HepG2 (cell line): ENCODE results near the gene RASGRP1. TPM values are rescaled to one million over a fixed set of nuclear protein-coding genes. Genes with fewer than 3 reads are reported as not detected.

ENCODE experiments used
- GABPB1 ChIP-seq: IDR thresholded peaks from 2 replicates; pipeline ENCODE4 v1.6.1; 2016; ENCODE audit warnings: mild to moderate bottlenecking, missing genetic modification reagents, moderate library complexity, missing compliant biosample characterization
- HOXA3 ChIP-seq: sonication (generic); formaldehyde crosslinking; IDR thresholded peaks from 2 replicates; pipeline ENCODE4 v1.5.0; 2020; ENCODE audit warnings: missing genetic modification reagents
- MAZ ChIP-seq, 2 experiments: sonication (generic) in 1 of 2; formaldehyde crosslinking in 1 of 2; IDR thresholded peaks; 2 replicates each; pipeline versions ENCODE4 v1.5.0 to v1.6.1; 2012 to 2020; ENCODE audit warnings: low read depth in 2 of 2, mild to moderate bottlenecking in 2 of 2, borderline replicate concordance in 1 of 2, improper control_type of control experiment in 1 of 2, low read length in 1 of 2, missing genetic modification reagents in 1 of 2, moderate library complexity in 1 of 2
- RAD21 ChIP-seq: fragments of 450-650 bp; formaldehyde crosslinking; IDR thresholded peaks from 2 replicates; pipeline ENCODE4 v1.5.0; 2020; ENCODE audit warnings: mild to moderate bottlenecking
- polyA plus RNA-seq, 8 experiments: library from polyadenylated mRNA; depleted of rRNA in 3 of 8; stranded (reverse) in 7 of 8; unstranded in 1 of 8; fragments of >200 nt; fragmentation: Illumina TruSeq in 4 of 8; extraction: Trizol in 4 of 8; gene quantifications; 2 replicates each; pipeline versions ENCODE4 v1.2.1 to v1.2.3, GENCODE V29; 2011 to 2016; ENCODE audit warnings: low read depth in 4 of 8, missing spikeins in 1 of 8, mixed read lengths in 1 of 8; ENCODE audit not compliant: insufficient read depth in 1 of 8
- total RNA-seq, 5 experiments: library from RNA; depleted of rRNA; stranded (reverse); fragments of >200 nt; fragmentation: Illumina TruSeq; extraction: Trizol; gene quantifications; 2 replicates each; pipeline ENCODE4 v1.2.3, GENCODE V29; 2016; ENCODE audit warnings: low read depth in 1 of 5
- TF ChIP-seq, protein P1 (sequence below): sonication (generic); formaldehyde crosslinking; IDR thresholded peaks from 2 replicates; pipeline ENCODE4 v1.4.0; 2020; ENCODE audit warnings: missing genetic modification reagents
- TF ChIP-seq, protein P2 (sequence below): sonication (generic); formaldehyde crosslinking; IDR thresholded peaks from 2 replicates; pipeline ENCODE4 v1.5.0; 2020; ENCODE audit warnings: mild to moderate bottlenecking, missing genetic modification reagents, moderate library complexity
- TF ChIP-seq, protein P3 (sequence below): sonication (generic); formaldehyde crosslinking; IDR thresholded peaks from 2 replicates; pipeline ENCODE4 v1.4.0; 2020; ENCODE audit warnings: missing genetic modification reagents
- TF ChIP-seq, protein P4 (sequence below): sonication (generic); formaldehyde crosslinking; IDR thresholded peaks from 2 replicates; pipeline ENCODE4 v1.8.1; 2022; ENCODE audit warnings: low read depth, mild to moderate bottlenecking, missing genetic modification reagents
- TF ChIP-seq, protein P5 (sequence below): sonication (generic); formaldehyde crosslinking; IDR thresholded peaks from 2 replicates; pipeline ENCODE4 v1.4.0; 2020; ENCODE audit warnings: mild to moderate bottlenecking, missing genetic modification reagents, borderline replicate concordance
- TF ChIP-seq, protein P6 (sequence below): sonication (generic); formaldehyde crosslinking; IDR thresholded peaks from 2 replicates; pipeline ENCODE4 v1.4.0; 2020; ENCODE audit warnings: mild to moderate bottlenecking, missing genetic modification reagents

RASGRP1 gene
- total and polyA plus RNA-seq, 2 of the 13 experiments (the other 11 are each of a cell fraction or from before 2014, with no cell fraction given): 0.07 TPM; not detected in 1

DNA sequence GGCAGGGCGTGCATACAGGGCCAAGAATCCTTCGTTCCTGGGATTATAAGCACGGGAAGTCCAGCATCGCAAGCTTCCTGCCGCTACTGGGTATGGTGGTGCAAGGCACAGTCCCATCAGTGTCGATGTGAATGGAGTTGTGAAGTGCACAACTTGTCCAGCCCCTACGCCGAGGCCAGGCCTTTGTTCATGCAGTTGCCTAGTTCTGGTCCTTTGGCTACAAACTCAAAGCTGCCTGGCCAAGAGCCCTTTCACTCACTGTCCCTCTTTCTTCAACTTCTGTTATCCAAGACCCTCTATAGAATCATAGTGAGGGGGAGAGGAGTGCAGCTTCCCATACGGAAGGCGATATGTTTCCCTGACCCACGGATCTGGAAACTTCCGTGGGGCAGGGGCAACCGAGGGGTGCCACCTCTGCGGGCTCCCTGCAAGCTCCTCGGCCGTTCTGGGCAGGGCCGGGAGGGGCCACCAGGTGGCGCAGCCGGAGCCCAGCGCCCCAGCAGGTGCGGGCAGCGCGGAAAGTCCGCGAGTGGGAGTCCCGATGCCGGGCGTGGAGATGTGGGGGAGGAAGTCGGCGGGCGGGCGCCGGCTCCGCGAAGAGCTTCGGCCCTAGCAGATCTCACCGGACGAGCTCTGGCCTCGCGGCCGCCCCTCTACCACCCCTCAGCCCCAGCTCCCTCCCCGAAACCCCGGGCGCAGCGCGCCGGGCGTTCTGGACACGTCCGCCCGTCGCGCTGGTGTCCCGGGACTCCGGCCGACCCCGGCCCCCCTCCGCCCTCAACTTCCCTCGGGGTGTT is 693 bp downstream of the RASGRP1 start (continued):
- TF ChIP-seq, protein P1, sequence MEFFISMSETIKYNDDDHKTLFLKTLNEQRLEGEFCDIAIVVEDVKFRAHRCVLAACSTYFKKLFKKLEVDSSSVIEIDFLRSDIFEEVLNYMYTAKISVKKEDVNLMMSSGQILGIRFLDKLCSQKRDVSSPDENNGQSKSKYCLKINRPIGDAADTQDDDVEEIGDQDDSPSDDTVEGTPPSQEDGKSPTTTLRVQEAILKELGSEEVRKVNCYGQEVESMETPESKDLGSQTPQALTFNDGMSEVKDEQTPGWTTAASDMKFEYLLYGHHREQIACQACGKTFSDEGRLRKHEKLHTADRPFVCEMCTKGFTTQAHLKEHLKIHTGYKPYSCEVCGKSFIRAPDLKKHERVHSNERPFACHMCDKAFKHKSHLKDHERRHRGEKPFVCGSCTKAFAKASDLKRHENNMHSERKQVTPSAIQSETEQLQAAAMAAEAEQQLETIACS: peak; percentile 43; the same call in 1 of the 2 replicates
- TF ChIP-seq, protein P2, sequence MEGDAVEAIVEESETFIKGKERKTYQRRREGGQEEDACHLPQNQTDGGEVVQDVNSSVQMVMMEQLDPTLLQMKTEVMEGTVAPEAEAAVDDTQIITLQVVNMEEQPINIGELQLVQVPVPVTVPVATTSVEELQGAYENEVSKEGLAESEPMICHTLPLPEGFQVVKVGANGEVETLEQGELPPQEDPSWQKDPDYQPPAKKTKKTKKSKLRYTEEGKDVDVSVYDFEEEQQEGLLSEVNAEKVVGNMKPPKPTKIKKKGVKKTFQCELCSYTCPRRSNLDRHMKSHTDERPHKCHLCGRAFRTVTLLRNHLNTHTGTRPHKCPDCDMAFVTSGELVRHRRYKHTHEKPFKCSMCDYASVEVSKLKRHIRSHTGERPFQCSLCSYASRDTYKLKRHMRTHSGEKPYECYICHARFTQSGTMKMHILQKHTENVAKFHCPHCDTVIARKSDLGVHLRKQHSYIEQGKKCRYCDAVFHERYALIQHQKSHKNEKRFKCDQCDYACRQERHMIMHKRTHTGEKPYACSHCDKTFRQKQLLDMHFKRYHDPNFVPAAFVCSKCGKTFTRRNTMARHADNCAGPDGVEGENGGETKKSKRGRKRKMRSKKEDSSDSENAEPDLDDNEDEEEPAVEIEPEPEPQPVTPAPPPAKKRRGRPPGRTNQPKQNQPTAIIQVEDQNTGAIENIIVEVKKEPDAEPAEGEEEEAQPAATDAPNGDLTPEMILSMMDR: peak; percentile 81
- peak; percentile 54; the same call in 1 of the 2 replicates for TF ChIP-seq GABPB1 (CRISPR knock-in tag)
- TF ChIP-seq, protein P3, sequence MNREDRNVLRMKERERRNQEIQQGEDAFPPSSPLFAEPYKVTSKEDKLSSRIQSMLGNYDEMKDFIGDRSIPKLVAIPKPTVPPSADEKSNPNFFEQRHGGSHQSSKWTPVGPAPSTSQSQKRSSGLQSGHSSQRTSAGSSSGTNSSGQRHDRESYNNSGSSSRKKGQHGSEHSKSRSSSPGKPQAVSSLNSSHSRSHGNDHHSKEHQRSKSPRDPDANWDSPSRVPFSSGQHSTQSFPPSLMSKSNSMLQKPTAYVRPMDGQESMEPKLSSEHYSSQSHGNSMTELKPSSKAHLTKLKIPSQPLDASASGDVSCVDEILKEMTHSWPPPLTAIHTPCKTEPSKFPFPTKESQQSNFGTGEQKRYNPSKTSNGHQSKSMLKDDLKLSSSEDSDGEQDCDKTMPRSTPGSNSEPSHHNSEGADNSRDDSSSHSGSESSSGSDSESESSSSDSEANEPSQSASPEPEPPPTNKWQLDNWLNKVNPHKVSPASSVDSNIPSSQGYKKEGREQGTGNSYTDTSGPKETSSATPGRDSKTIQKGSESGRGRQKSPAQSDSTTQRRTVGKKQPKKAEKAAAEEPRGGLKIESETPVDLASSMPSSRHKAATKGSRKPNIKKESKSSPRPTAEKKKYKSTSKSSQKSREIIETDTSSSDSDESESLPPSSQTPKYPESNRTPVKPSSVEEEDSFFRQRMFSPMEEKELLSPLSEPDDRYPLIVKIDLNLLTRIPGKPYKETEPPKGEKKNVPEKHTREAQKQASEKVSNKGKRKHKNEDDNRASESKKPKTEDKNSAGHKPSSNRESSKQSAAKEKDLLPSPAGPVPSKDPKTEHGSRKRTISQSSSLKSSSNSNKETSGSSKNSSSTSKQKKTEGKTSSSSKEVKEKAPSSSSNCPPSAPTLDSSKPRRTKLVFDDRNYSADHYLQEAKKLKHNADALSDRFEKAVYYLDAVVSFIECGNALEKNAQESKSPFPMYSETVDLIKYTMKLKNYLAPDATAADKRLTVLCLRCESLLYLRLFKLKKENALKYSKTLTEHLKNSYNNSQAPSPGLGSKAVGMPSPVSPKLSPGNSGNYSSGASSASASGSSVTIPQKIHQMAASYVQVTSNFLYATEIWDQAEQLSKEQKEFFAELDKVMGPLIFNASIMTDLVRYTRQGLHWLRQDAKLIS: no peak
- TF ChIP-seq, protein P4, sequence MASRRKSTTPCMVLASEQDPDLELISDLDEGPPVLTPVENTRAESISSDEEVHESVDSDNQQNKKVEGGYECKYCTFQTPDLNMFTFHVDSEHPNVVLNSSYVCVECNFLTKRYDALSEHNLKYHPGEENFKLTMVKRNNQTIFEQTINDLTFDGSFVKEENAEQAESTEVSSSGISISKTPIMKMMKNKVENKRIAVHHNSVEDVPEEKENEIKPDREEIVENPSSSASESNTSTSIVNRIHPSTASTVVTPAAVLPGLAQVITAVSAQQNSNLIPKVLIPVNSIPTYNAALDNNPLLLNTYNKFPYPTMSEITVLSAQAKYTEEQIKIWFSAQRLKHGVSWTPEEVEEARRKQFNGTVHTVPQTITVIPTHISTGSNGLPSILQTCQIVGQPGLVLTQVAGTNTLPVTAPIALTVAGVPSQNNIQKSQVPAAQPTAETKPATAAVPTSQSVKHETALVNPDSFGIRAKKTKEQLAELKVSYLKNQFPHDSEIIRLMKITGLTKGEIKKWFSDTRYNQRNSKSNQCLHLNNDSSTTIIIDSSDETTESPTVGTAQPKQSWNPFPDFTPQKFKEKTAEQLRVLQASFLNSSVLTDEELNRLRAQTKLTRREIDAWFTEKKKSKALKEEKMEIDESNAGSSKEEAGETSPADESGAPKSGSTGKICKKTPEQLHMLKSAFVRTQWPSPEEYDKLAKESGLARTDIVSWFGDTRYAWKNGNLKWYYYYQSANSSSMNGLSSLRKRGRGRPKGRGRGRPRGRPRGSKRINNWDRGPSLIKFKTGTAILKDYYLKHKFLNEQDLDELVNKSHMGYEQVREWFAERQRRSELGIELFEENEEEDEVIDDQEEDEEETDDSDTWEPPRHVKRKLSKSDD (CRISPR knock-in tag): no peak
- peak; percentile 57 for TF ChIP-seq RAD21 (CRISPR knock-in tag)
- no peak for TF ChIP-seq MAZ (IDR thresholded peaks at IDR 0.05; ENCODE audit: borderline replicate concordance, low read depth, low read length)
- TF ChIP-seq MAZ (CRISPR knock-in tag; IDR thresholded peaks at IDR 0.05; ENCODE audit: low read depth): peak; percentile 37; the same call in 1 of the 2 replicates
- TF ChIP-seq HOXA3 (CRISPR knock-in tag): 0 out of 2 replicates have a peak, but pooled peaks have one; percentile 31
- TF ChIP-seq, protein P5, sequence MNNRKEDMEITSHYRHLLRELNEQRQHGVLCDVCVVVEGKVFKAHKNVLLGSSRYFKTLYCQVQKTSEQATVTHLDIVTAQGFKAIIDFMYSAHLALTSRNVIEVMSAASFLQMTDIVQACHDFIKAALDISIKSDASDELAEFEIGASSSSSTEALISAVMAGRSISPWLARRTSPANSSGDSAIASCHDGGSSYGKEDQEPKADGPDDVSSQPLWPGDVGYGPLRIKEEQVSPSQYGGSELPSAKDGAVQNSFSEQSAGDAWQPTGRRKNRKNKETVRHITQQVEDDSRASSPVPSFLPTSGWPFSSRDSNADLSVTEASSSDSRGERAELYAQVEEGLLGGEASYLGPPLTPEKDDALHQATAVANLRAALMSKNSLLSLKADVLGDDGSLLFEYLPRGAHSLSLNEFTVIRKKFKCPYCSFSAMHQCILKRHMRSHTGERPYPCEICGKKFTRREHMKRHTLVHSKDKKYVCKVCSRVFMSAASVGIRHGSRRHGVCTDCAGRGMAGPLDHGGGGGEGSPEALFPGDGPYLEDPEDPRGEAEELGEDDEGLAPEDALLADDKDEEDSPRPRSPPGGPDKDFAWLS: no peak
- TF ChIP-seq, protein P6, sequence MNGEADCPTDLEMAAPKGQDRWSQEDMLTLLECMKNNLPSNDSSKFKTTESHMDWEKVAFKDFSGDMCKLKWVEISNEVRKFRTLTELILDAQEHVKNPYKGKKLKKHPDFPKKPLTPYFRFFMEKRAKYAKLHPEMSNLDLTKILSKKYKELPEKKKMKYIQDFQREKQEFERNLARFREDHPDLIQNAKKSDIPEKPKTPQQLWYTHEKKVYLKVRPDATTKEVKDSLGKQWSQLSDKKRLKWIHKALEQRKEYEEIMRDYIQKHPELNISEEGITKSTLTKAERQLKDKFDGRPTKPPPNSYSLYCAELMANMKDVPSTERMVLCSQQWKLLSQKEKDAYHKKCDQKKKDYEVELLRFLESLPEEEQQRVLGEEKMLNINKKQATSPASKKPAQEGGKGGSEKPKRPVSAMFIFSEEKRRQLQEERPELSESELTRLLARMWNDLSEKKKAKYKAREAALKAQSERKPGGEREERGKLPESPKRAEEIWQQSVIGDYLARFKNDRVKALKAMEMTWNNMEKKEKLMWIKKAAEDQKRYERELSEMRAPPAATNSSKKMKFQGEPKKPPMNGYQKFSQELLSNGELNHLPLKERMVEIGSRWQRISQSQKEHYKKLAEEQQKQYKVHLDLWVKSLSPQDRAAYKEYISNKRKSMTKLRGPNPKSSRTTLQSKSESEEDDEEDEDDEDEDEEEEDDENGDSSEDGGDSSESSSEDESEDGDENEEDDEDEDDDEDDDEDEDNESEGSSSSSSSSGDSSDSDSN (CRISPR knock-in tag): peak; percentile 13; the same call in 1 of the 2 replicates
